ENCODE measurements around the gene DAP3.

GRCh38 chr1:155698382-155699038 is 9.6 kb downstream of the DAP3 start:
- TF ChIP-seq CTCF (IDR thresholded peaks at IDR 0.05), result no peak
- TF ChIP-seq POLR2A (IDR thresholded peaks at IDR 0.05), result no peak
- TF ChIP-seq POLR2AphosphoS5 (IDR thresholded peaks at IDR 0.05), result no peak
- TF ChIP-seq EP300 (IDR thresholded peaks at IDR 0.05), result no peak

Measured in stomach (tissue), 4 donors.